Left renal pelvis (tissue), 4 donors: Measurements from ENCODE around the gene EIF3K. TPM values are rescaled to one million over a fixed set of nuclear protein-coding genes. Genes with fewer than 3 reads are reported as not detected.

Experiments
- DNase-seq, 4 donors: peaks; one replicate each; pipeline ENCODE4 v3.0.0-alpha.2; 2013; ENCODE audit warnings: low read depth in 4 of 4, low spot score in 3 of 4
- polyA plus RNA-seq, 4 donors: library from polyadenylated mRNA; unstranded; fragments of 120-200 nt; gene quantifications; one replicate each; pipeline ENCODE4 v1.2.1, GENCODE V29; 2013; ENCODE audit not compliant: insufficient read length in 4 of 4

Gene EIF3K
- polyA plus RNA-seq, 4 donors = 209 to 326 (median 302) TPM

DNA sequence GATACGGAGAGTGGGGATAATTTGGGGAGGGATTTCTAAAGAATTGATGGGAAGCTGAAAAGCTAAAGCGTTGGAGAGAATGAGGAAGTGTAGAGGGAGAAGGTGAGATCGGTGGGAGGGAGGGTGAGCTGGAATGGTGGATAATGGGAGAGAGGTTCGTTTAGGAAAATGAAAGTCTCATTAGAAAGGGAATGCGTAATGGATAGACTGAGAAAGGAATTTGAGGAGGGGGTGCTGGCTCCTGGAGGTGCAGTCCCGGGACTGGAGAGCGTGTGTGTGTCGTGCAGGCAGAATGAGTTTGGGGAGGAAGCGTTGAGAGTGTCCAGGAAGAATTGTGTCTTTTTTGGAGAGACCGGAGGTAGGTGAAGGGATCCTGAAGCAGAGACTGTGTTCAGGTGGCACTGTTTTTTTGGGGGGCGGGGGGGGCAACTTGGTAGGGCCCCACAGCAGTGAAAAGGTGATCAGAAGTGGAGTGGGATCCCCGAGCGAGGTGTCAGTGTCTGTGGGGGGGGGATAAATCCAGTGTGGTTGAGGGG is 29.8 kb downstream of the EIF3K start:
- no peak for DNase-seq

DNA sequence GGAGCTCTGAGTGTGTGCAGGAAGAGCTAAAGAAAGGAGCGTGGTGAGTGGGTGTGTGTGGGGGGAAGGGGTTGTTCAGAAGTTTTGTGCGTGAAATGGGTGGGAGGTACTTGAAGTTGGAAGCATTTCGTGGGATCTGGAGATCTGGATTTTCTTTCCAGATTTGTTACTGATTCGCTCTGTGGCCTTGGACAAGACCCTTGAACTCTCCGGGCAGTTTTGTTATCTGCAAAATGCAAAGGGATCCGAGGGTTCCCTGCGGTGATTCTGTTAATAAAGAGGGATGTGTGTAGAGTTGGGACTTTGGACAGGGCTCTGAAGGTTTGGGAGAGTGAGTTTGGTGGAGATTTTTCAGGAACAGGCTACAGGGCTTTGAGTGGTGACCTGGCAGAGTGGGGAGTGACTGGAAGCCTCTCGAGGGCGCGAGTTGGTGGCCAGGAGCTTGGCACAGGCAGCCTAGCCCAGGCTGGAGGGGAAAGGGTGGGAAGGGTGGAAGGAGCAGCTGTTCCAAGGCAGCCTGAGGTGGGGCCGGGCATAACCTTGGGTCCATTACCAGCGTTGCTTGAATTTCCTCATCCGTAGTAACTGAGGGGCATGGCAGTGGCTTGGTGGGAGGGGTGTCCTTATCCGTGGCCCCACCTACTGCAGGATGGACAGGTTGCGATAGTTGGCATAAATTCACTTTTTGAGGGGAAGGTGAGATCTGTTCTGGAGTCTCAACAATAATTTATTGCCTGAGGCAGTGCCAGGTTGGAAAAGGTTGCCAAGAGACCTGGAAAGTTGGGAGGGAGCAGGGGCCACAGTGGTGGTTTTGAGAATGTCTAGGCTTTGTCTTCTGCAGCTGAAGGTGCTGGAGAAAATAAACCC is 30.6 kb downstream of the EIF3K start:
- no peak for DNase-seq

DNA sequence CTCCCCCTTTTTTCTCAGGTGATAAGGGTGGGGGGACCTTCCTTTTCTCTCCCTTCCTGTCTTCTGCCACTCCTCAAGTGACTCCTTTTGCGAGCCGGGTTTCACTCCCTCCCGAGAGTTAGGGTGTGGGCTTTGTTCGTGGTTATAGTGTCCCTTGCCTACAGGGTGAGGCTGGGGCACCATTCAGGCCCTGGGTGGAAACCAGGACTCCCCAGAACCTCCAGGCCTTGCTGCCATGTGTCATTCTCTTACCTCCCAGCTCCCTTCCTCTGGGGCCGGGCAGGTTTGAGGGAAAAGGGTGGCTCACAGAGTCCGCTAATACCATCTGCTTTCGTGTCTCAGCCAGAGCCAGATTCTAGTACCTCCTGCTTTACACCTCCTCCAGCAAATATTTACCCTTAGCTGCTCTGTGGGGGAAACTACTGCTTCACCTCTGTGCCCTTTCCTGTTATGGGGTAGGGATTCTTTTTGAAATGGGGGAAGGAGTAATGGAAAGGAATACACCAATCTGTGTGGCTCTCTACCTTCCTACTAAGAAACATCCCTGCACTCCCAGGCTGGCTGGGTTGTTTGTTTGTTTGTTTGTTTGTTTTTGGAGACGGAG is 31.3 kb downstream of the EIF3K start:
- no peak for DNase-seq

DNA sequence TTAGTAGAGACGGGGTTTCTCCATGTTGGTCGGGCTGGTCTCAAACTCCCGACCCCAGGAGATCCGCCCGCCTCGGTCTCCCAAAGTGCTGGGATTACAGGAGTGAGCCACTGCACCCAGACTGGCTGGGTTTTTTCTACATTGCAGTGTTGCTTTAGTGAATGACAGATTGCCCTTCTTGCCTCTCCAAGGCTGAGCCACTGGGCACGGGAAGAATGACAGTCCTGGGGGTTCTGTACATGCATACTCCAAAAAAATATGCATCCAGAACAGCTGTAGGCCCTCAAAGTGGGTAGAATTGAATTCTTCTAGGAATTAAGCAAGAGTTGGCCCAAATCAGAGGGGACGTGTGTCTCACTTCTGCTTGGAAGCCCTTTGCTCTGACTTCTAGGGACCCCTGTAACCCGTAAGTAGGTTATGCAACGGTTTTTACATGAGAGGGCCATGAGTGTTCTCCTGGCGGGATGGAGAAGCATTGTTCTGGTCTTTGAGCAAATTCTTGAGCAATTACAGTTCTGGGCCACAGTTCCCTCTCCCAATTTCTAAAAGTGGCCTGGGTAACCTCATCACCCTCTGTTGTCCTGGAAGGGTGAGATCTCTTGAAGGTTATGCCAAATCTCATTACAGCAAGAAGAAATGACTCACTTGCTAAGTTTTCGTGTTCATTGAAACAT is 32.1 kb downstream of the EIF3K start:
- DNase-seq = no peak

DNA sequence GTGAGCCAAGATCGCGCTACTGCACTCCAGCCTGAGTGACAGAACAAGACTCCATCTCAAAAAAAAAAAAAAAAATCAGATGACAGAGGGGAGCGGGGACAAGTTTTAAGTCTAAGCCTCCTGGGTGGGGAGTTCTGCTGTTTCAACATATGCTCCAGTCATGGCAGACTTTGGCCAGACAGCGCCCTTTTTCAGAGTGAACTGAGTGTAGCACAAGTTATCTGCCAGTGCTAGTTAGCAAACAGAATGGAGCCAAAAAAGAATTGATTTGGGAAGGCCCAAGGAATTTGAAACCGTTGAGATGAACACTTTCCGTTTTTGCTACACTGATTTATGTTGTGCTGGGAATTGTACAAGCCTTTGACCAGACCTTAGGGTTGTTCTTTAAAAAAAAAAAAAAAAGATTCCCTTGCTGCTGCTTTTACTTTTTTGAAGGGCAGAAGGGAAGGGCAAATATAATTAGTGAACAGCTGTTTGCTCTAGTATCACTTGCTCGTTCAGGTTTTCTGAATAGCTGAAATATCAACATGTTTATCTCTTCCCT is 34.1 kb downstream of the EIF3K start:
- no peak for DNase-seq

DNA sequence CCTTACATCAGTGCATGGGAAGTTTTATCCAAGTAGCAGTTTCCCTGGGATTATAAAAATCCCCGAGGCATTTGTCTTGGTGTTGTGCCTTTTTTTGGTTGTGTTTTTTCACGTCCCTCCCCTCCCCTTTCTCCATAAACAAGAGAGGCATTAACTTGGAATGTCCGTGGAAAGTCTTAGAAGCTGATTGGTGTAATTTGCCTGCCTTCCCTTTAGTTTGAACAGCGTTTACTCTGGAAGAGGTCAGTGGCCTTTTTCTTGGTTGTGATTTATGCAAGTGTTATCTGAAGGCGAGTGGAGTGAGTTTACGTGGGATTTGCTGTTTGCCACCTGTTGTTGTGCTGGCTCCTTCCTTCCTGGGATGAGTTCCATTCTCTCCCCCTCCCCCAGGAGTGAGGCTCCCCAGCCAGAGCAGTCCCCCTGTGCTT is 35.7 kb downstream of the EIF3K start:
- DNase-seq = no peak

DNA sequence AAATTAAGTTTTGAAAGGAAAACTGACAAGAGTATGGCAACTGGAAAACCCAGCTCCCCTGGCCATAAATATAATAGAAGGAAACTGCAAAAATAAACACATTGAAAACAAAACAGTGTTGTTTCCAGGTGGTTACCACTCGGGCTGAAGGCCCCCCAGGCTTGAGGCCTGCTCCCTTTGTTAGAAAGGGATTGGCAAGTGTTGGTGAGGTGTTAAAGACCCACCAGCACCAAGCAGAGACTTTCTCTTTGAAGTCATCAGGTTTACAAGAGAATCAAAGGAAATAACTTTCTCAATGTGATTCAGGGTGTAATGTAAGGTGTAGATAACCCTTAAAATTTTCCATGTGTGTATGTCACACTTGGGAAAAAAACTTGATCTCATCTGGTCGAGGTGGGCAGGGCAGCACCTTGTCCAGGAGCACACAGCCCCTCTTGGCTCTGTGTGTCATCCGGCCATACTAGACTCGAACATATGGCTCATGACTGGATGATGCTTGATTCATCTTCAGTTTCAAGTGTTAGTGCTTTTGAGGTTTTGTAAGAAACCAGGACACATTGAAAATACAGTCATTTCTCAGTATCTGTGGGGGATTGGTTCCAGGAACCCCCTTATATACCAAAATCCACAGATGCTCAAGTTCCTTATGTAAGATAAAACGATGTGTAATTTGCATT is 36.3 kb downstream of the EIF3K start:
- no peak for DNase-seq

DNA sequence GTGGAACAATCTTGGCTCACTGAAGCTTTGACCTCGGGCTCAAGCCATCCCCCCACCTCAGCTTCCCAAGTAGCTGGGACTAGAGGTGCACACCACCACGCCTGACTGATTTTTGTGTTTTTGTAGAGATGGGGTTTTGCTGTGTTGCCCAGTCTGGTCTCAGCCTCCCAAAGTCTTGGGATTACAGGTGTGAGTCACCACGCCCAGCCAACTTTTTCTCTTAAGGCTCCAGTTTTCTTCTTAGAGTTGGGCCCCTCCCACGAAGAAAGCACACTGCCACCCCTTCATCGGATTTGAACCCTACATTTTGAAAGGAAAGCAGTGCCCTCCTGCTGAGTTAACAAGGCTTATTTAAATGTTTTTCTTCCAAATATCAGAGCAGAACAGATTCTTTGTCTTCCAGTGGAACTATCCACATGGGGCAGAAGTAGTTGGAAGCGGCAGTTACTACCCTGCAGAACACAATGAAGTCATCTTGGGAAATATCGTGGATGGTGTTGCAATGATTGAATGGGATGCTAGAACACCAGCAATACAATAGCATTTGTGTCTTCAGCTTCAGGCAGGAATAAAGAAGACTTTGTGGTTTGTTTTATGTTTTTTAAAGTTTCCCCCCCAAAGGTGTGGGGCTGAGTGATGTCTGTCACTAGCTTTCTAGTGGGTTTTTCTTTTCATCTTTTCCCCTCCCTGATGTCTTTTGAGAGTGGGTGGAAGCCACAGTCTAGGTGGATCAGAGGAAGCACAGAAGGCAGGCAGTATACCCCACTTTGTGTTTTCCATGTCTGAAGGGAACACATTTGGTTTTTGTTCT is 37.4 kb downstream of the EIF3K start:
- no peak for DNase-seq

DNA sequence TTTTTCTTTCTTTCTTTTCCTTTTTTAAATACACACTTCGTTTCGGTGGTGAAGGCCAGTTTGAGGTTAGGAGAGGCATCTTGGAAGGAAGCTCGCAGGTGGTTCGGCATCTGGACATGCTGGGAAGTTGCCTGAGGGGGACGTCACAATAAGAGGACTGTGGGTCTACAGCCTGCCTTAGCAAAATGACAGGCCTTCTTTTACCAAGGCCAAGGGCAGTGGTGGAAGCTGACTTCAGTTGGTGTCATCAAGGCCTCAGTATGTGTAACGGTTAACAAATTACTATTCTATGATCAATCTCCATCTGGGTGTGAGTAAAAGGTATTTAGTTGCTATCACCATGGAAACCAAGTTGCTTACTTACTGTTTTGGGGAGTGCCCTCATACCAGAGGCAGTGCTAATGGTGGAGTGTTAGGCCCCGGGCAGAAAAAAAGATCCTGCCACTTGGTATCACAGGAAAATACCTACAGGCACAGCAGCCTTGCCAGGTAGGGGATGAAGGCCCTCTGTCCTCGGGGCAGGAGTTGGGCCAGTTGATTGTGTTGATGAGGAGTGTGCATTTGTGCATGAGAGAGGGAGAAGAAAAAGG is 38.7 kb downstream of the EIF3K start:
- no peak for DNase-seq

DNA sequence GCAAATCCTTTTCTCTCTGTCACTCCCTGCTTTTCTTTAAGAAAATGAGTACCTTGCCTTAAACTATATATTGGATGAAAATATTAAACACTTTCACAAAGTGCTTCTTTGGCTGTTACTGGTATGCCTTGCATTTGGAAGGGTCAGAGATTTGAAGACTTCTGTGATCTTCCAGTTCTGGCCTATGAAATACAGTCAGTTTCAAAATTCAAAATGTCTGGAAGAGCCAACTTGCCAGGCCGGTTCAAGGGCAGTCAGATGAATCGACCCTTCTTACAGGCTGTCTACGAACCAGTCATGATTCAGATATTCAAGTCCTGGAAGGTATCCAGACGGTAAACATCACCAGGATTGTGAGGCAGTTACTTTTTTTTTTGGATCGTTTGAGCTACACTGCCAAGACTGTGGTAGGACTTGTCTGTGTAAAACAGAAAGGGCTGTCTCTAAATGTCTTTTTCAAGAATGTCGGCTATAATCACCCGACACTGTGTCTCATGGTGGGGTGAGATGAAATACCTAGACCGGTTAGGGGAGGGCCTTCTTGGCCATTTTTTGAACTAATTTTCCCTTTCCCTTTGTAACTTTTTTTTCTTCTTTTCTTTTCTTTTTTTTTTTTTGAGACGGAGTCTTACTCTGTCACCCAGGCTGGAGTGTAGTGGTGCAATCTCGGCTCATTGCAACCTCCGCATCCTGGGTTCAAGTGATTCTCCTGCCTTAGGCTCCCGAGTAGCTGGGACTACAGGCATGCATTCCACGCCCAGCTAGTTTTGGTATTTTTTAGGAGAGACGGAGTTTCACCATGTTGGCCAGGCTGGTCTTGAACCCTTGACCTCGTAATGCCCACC is 39.7 kb downstream of the EIF3K start:
- DNase-seq = no peak

DNA sequence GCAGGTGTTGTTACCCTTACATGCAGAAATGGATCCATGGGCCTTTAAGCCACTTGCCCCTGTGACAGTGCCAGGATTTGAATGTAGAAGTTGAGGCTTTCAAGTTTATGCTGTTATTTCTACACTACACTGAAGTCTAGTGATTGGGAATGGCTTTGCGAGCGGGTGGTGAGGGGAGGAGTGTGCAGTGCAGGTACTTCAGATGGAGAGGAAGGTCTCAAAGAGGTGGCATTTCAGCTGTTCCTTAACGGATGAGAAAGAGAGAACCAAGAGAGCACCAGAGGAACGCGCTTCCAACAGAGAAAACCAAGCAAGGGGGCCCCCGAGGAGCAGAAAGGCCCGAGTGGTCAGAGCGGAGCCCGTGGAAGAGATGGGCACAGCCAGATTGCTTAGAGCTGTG is 41.7 kb downstream of the EIF3K start:
- DNase-seq = no peak

DNA sequence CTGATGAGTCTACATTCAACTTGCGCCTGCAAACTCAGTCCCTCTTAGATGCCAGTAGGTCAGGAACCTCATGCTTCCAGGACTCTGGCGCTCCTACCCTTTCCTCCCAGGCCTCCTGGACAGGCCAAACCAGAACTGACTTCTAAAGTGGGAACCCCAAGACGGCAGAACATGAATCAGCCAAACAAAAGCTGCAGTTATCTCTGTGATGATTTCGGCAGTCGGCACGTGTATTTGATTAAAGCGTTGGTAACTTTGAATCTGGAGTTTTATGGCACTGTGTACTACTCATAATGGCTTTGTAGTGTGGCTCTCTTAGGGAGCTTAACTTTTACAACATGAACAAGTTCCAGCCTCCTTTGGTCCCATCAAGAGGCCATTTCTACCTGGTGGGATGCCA is 42.1 kb downstream of the EIF3K start:
- DNase-seq = no peak

DNA sequence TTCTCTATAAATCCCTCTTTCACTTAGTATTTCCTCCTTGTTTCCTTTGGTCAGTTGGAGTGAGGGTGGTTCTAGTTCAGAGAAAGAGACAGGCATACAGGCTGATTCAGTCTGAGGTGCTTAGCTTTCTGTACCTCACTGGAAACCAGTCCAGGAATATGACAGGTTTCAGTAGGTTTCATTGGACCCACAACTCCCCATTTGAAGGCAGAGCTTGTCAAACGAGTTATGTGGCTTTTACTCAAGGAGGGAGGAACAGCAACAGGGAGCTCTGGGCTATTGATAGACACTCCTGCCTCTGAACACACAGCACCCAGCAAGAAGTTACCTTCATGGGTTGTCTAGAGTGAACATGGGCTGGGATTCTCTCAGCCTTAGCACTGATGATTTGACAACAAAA is 43.0 kb downstream of the EIF3K start:
- no peak for DNase-seq

DNA sequence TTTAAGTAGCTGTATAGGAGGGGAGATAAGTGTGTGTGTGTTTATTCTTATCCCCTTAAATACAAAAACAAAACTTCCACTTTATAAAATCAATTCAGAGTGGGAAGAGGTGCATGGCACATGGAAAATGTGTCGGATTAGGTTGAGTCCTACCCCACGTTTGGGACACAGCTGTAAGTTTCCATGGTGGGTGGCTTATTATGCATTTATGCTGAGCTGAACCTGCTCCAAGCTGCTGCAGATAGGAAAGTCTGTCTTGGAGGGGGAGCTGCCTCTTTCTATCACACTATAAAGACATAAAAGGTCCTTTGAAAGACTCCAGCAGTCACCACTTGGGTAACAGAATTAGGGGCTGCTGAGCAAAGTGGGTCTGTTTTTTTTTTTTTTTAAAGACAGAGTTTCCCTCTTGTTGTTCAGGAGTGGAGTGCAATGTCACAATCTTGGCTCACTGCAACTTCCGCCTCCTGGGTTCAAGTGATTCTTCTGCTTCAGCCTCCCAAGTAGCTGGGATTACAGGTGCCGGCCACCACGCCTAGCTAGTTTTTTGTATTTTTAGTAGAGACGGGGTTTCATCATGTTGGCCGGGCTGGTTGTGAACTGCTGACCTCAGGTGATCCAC is 43.7 kb downstream of the EIF3K start:
- DNase-seq = no peak

DNA sequence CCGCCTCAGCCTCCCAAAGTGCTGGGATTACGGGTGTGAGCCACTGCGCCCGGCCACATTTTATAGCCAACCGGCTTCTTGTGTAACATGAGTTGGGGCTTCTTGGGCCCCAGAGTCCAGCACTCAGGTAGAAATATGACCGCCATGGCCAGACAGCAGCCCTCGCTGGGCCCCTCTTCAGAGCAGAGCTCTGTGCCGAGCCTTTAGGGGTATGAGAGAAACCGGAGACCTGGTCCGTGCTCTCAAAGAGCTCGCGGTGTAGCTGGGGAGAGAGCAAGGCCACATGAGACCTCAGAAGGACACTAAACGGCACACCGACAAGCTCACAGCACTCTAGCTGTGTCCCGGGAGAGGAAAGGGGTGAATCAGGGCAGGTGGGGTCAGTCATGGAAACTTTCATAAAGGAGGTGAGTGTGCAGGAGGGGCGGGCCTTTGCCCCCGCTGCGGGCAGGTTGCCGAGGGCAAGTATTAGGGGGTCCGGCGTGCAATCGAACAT is 44.2 kb downstream of the EIF3K start:
- no peak for DNase-seq

DNA sequence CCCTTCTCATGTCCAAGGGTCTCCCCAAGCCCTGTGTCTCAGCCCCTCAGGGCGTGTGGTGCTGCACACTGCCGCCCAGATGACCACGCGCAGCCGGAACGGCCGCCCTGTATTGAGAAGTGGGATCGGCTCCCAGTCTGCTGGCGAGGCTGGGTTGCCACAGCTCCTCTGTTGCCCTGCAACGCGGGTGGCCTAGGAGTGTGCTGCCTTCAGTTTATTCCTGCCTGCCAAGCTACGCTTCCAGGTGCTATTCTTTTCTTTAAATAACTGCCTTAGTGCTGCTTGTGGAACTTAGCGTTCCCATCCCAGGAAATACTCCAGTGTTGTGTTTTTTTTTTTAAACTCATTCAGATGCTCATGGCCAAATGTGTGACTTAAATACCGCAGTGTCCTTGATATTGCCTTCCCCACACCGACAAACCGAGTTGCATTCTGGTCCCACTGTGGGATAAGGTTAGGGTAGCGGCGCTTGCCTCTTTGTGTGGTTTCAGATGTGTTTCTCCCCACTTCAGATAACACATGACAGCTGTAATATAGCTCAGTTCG is 45.0 kb downstream of the EIF3K start:
- DNase-seq = no peak

DNA sequence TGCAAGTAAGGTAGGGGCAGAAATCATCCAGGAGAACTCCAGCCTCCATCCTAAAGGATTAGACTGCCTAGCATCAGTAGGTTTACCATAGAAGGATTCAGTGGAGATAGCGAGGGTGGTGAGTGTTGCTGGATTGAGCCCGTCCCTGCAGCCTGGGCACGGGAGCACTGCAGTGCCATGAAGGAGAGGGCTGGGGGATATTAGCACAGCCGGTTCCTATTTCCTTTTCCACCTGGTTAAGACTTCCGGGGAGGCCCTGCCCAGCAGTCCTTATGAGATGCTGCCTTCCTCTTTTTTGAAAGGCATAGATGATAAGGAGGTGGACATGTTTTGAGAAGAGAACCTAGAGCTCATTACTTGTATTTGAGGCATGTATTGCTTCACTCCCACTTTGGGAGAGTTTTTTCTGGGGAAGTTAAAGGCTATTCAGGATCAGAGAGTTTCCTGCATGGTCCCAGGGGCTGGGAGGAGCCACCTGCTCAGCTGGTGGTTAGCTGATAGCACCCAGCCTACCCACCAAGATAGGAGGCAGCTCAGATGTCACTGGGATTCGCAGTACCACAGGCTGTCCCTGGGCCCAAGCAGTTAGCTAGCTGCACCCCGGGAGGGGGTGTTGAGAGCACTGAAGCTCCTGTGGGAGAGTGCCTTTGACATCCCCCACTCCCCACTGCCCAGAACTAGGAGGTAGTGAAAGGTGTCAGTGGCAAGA is 45.7 kb downstream of the EIF3K start:
- DNase-seq = no peak
